ENCODE data around the gene SBSN. TPM values are rescaled to one million over a fixed set of nuclear protein-coding genes. Genes with fewer than 3 reads are reported as not detected.

SBSN gene
- total RNA-seq, 1 experiment from 2014 or later: 0.39 TPM

GRCh38 chr19:35497406-35497805, 30.7 kb downstream of the SBSN start:
- CTCF ChIA-PET: interaction anchor here (1.4 kb wide), 1 partner anchor 144 kb away, joined by 4 read pairs; no protein-coding TSS in a partner anchor
- DNase-seq (ENCODE audit: low read depth, low spot score): no peak
- H3K4me1 ChIP-seq (ENCODE audit: control insufficient read depth, insufficient read depth, low read length): no peaks in the 10 kb centered on the region
- intact Hi-C loops (cut with micrococcal nuclease; ENCODE audit: unreplicated experiment): loop anchor here (10.0 kb wide), 1 partner anchor 143 kb away; the partner anchor contains the start of gene FFAR3
- TF ChIP-seq TCF7L2 (IDR thresholded peaks at IDR 0.05; ENCODE audit: low read depth, low read length) (no peak), POLR2AphosphoS5 (IDR thresholded peaks at IDR 0.05; ENCODE audit: low read depth, low read length) (no peak), SIN3A (IDR thresholded peaks at IDR 0.05; ENCODE audit: borderline replicate concordance, insufficient read depth, low read depth, low read length) (no peak), CTCF (IDR thresholded peaks at IDR 0.05) (no peak)
- TF ChIP-seq, protein P1, sequence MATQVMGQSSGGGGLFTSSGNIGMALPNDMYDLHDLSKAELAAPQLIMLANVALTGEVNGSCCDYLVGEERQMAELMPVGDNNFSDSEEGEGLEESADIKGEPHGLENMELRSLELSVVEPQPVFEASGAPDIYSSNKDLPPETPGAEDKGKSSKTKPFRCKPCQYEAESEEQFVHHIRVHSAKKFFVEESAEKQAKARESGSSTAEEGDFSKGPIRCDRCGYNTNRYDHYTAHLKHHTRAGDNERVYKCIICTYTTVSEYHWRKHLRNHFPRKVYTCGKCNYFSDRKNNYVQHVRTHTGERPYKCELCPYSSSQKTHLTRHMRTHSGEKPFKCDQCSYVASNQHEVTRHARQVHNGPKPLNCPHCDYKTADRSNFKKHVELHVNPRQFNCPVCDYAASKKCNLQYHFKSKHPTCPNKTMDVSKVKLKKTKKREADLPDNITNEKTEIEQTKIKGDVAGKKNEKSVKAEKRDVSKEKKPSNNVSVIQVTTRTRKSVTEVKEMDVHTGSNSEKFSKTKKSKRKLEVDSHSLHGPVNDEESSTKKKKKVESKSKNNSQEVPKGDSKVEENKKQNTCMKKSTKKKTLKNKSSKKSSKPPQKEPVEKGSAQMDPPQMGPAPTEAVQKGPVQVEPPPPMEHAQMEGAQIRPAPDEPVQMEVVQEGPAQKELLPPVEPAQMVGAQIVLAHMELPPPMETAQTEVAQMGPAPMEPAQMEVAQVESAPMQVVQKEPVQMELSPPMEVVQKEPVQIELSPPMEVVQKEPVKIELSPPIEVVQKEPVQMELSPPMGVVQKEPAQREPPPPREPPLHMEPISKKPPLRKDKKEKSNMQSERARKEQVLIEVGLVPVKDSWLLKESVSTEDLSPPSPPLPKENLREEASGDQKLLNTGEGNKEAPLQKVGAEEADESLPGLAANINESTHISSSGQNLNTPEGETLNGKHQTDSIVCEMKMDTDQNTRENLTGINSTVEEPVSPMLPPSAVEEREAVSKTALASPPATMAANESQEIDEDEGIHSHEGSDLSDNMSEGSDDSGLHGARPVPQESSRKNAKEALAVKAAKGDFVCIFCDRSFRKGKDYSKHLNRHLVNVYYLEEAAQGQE (IDR thresholded peaks at IDR 0.05; ENCODE audit: insufficient read depth in 1 of 2, low read depth in 2 of 2, low read length in 1 of 2): no peak
- no peak overlapping the region for H3K27ac ChIP-seq (ENCODE audit: low read length)
- ATAC-seq: no peak
- in situ Hi-C loops (cut with HindIII; ENCODE audit: low pct_unique_long_range_greater_than_20kb, low sequenced_read_pairs): no loop called here
- peaks cover 5% of the 10 kb centered on the region for H3K27me3 ChIP-seq (ENCODE audit: control insufficient read depth, insufficient read depth, low read length)
- no peak overlapping the region for H3K4me3 ChIP-seq (ENCODE audit: low read depth in 2 of 2, low read length in 2 of 2)
- BruUV-seq (replicated peaks): no TSS peak
- POLR2A ChIA-PET: interaction anchor here (0.6 kb wide), 1 partner anchor 18 kb away, joined by 3 read pairs; no protein-coding TSS in a partner anchor
- no peaks in the 10 kb centered on the region for H3K9me3 ChIP-seq (ENCODE audit: control insufficient read depth, insufficient read depth, low read depth, low read length)
- no peaks in the 10 kb centered on the region for H3K36me3 ChIP-seq (ENCODE audit: control insufficient read depth, insufficient read depth, low read length)

DNA sequence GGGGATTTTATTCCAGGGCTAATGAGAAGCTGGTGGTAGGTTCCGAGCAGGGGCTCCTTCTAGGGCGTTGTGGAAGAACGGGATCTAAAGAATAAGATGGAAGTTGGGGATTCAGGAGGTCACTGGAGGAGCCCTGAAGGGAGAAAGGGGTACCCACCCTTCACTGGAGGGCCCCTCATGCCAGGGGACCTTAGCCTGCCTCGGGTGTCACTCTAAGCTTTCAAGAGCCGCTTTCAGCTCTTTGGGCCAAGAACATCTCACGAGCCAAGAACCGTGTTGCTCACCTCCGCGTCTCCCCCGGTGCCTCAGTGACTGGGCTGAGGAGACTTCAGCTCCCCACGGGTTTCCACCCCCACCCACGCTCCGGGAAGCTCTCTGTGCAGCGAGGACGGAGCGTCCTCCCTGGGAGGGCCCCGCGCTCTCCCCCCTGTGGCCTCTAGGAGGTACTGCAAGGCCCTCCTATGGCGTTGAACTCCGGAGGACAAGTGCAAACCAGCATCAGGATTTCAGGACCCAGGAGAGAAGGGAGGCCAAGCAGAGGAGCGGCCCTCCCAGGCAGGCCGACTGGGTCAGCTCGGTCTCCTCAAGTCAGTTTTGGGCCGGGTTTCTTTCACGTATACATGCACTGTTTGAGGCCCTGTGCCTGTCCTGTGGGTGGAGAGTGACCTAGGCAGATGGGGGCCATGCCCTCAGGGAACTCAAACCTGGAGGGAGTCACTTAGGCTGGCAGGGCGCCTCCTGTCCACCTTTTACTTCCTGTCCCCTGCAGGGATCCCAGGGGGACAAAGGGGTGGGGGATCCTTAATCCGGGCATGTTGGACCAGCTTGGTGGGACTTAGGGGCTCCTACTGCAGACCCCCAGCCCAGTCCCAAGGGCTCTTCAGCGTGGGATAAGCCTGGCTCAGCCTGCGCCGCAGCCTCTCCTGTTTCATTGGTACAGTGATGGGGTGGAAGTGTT, 32.7 kb downstream of the SBSN start:
- in situ Hi-C loops (cut with HindIII; ENCODE audit: low pct_unique_long_range_greater_than_20kb, low sequenced_read_pairs): no loop called here
- Histone ChIP-seq H3K36me3 (ENCODE audit: control insufficient read depth, insufficient read depth, low read length) (no peaks in the 10 kb centered on the region), H3K27ac (ENCODE audit: low read length) (no peak overlapping the region), H3K27me3 (ENCODE audit: control insufficient read depth, insufficient read depth, low read length) (peaks cover 12% of the 10 kb centered on the region), H3K4me3 (ENCODE audit: low read depth in 2 of 2, low read length in 2 of 2) (peak overlapping the region in 1 of 2 experiments; percentile 30; a peak in 2 of 4 replicates), H3K9me3 (ENCODE audit: control insufficient read depth, insufficient read depth, low read depth, low read length) (no peaks in the 10 kb centered on the region), H3K4me1 (ENCODE audit: control insufficient read depth, insufficient read depth, low read length) (no peaks in the 10 kb centered on the region)
- ChIA-PET POLR2A (interaction anchor here (0.6 kb wide), 1 partner anchor 97 kb away, joined by 9 read pairs; no protein-coding TSS in a partner anchor), CTCF (interaction anchor here (0.5 to 1.7 kb wide), 14 partner anchors 9 to 1372 kb away, joined by 3 to 17 read pairs (median 3); no protein-coding TSS in a partner anchor)
- BruUV-seq (replicated peaks): no TSS peak
- DNase-seq (ENCODE audit: low read depth, low spot score) (peak; percentile 33), ATAC-seq (peak; percentile 95)
- TF ChIP-seq POLR2AphosphoS5 (IDR thresholded peaks at IDR 0.05; ENCODE audit: low read depth, low read length) (no peak), CTCF (IDR thresholded peaks at IDR 0.05) (peak; percentile 98), TCF7L2 (IDR thresholded peaks at IDR 0.05; ENCODE audit: low read depth, low read length) (no peak), SIN3A (IDR thresholded peaks at IDR 0.05; ENCODE audit: borderline replicate concordance, insufficient read depth, low read depth, low read length) (no peak)
- TF ChIP-seq, protein P1 (IDR thresholded peaks at IDR 0.05; ENCODE audit: insufficient read depth in 1 of 2, low read depth in 2 of 2, low read length in 1 of 2): peak in 1 of 2 experiments; percentile 14; a peak in 1 of 4 replicates
- intact Hi-C loops (cut with micrococcal nuclease; ENCODE audit: unreplicated experiment): loop anchor here (10.0 kb wide), 1 partner anchor 141 kb away; the partner anchor contains the start of gene FFAR3

Data from Panc1 (cell line).